ENCODE results near the gene RTP1.

DNA sequence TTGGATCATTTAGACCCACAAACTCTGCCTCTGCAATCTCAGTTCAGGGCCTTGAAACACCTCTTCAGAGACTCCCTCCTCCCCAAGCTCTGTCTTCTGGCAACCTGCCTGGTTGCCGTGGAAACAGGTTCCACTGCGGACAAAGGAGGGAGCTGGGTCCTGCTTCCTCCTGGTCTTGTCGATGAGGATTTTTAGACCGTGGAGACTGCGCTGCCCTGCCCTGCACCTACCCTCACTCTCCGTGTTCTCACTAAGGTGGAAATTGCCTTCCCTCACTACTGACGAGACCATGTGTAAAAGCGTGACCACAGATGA lies at the start of gene RTP1:
- TF ChIP-seq, protein P1, sequence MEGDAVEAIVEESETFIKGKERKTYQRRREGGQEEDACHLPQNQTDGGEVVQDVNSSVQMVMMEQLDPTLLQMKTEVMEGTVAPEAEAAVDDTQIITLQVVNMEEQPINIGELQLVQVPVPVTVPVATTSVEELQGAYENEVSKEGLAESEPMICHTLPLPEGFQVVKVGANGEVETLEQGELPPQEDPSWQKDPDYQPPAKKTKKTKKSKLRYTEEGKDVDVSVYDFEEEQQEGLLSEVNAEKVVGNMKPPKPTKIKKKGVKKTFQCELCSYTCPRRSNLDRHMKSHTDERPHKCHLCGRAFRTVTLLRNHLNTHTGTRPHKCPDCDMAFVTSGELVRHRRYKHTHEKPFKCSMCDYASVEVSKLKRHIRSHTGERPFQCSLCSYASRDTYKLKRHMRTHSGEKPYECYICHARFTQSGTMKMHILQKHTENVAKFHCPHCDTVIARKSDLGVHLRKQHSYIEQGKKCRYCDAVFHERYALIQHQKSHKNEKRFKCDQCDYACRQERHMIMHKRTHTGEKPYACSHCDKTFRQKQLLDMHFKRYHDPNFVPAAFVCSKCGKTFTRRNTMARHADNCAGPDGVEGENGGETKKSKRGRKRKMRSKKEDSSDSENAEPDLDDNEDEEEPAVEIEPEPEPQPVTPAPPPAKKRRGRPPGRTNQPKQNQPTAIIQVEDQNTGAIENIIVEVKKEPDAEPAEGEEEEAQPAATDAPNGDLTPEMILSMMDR (IDR thresholded peaks at IDR 0.05) = no peak
- TF ChIP-seq POLR2A (IDR thresholded peaks at IDR 0.05) = no peak

All from body of pancreas (tissue), 4 donors.